A549 (cell line): ENCODE measurements around the gene NCS1.

Source experiments
- CBX2 ChIP-seq: fragments of 200-600 bp; sonication (generic); IDR thresholded peaks from 2 replicates; pipeline ENCODE4 v1.6.1; 2016; ENCODE audit warnings: low read depth, mild to moderate bottlenecking, borderline replicate concordance
- FOXS1 ChIP-seq: fragments of 250-450 bp; sonication (Bioruptor Pico); IDR thresholded peaks from 2 replicates; pipeline ENCODE4 v1.5.0; 2020; ENCODE audit warnings: mild to moderate bottlenecking, moderate library complexity
- HDAC2 ChIP-seq: fragments of 200-600 bp; sonication (generic); IDR thresholded peaks from 2 replicates; pipeline ENCODE4 v1.6.1; 2016
- MYC ChIP-seq: IDR thresholded peaks from 2 replicates; pipeline ENCODE4 v1.6.1; 2012; ENCODE audit warnings: mild to moderate bottlenecking, inconsistent platforms, low read length, improper control_type of control experiment, borderline replicate concordance
- NPAS2 ChIP-seq: fragments of 250-450 bp; sonication (Bioruptor Pico); IDR thresholded peaks from 2 replicates; pipeline ENCODE4 v1.8.0; 2022; ENCODE audit warnings: mild to moderate bottlenecking, moderate library complexity, borderline replicate concordance
- NR3C1 ChIP-seq: fragments of >200 bp; sonication (Bioruptor Twin); formaldehyde crosslinking; IDR thresholded peaks from 3 replicates; pipeline ENCODE4 v1.6.1; 2017
- POLR2A ChIP-seq: IDR thresholded peaks from 2 replicates; pipeline ENCODE4 v1.6.1; 2012; ENCODE audit warnings: mild to moderate bottlenecking, low read length
- POLR2AphosphoS2 ChIP-seq: conservative IDR thresholded peaks from 2 replicates; pipeline ENCODE4 v1.6.1; 2012; ENCODE audit warnings: low read length, improper control_type of control experiment, inconsistent platforms
- RAD21 ChIP-seq, 2 experiments: fragments of >200 bp in 1 of 2; sonication (Bioruptor Twin) in 1 of 2; formaldehyde crosslinking in 1 of 2; IDR thresholded peaks in 1 of 2; conservative IDR thresholded peaks in 1 of 2; 2 replicates in 1 of 2; 3 replicates in 1 of 2; pipeline ENCODE4 v1.6.1; 2012 to 2018; ENCODE audit warnings: inconsistent platforms in 1 of 2
- REST ChIP-seq: fragments of 200-600 bp; sonication (generic); IDR thresholded peaks from 2 replicates; pipeline ENCODE4 v1.6.1; 2016; ENCODE audit warnings: antibody characterized with exemption, mild to moderate bottlenecking, moderate library complexity
- RFX5 ChIP-seq: fragments of 450-650 bp; IDR thresholded peaks from 2 replicates; pipeline ENCODE4 v1.7.1; 2014; ENCODE audit warnings: antibody characterized with exemption, mild to moderate bottlenecking, moderate library complexity
- SMC3 ChIP-seq: fragments of >200 bp; sonication (Bioruptor Twin); formaldehyde crosslinking; IDR thresholded peaks from 3 replicates; pipeline ENCODE4 v1.6.1; 2018; ENCODE audit warnings: inconsistent platforms
- TF ChIP-seq, protein P1 (sequence below): fragments of >200 bp; sonication (Bioruptor Twin); formaldehyde crosslinking; IDR thresholded peaks from 3 replicates; pipeline ENCODE4 v1.5.1; 2016
- TF ChIP-seq, protein P2 (sequence below): fragments of 450-650 bp; IDR thresholded peaks from 2 replicates; pipeline ENCODE4 v1.6.1; 2014; ENCODE audit warnings: antibody characterized with exemption

DNA sequence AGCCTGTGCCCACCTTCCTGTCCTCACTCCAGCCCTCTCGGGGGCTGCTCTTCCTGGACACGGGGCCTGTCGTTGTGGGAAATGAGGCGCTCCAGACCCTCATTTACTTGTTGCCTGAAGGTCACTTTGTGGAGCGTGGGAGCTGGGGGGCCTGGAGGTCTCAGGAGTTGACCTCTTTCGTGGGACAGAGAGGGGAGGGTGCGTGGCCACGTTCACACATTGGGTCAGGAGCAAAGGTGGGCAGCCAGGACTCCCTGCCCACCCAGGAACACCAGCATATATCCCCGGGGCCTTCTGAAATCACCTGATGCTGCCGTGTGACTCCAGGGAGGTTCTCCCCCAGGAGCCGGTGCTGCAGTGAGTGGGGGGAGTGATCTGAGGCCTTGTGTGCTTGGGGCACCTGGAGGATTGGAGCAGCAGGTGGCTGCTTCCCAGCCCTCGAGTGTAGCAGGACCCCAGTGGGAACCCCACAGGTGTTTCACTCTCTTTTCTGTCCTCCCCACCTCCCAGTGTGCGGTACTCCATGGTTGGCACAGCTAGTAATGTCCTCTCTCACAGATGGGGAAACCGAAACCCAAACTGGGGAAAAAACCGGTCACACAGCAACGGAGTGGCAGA is 20.3 kb downstream of the NCS1 start:
- no peak for TF ChIP-seq CBX2
- TF ChIP-seq RFX5, result no peak
- TF ChIP-seq, protein P1, sequence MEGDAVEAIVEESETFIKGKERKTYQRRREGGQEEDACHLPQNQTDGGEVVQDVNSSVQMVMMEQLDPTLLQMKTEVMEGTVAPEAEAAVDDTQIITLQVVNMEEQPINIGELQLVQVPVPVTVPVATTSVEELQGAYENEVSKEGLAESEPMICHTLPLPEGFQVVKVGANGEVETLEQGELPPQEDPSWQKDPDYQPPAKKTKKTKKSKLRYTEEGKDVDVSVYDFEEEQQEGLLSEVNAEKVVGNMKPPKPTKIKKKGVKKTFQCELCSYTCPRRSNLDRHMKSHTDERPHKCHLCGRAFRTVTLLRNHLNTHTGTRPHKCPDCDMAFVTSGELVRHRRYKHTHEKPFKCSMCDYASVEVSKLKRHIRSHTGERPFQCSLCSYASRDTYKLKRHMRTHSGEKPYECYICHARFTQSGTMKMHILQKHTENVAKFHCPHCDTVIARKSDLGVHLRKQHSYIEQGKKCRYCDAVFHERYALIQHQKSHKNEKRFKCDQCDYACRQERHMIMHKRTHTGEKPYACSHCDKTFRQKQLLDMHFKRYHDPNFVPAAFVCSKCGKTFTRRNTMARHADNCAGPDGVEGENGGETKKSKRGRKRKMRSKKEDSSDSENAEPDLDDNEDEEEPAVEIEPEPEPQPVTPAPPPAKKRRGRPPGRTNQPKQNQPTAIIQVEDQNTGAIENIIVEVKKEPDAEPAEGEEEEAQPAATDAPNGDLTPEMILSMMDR, result no peak
- no peak for TF ChIP-seq RAD21 (conservative IDR thresholded peaks at IDR 0.05 in 1 of 2, IDR thresholded peaks at IDR 0.05 in 1 of 2)
- no peak for TF ChIP-seq HDAC2
- TF ChIP-seq POLR2AphosphoS2, result no peak
- no peak for TF ChIP-seq REST
- no peak for TF ChIP-seq FOXS1 (CRISPR knock-in tag)
- TF ChIP-seq POLR2A, result no peak
- TF ChIP-seq SMC3, result no peak
- TF ChIP-seq MYC, result no peak
- no peak for TF ChIP-seq NR3C1
- no peak for TF ChIP-seq NPAS2 (CRISPR knock-in tag)
- TF ChIP-seq, protein P2, sequence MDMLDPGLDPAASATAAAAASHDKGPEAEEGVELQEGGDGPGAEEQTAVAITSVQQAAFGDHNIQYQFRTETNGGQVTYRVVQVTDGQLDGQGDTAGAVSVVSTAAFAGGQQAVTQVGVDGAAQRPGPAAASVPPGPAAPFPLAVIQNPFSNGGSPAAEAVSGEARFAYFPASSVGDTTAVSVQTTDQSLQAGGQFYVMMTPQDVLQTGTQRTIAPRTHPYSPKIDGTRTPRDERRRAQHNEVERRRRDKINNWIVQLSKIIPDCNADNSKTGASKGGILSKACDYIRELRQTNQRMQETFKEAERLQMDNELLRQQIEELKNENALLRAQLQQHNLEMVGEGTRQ, result no peak
